GM21723 (cell line): ENCODE measurements around the gene FBF1.
"Not testable (repeated sequence)": the region's sequence is repeated elsewhere in the genome, so short reads cannot be mapped to it uniquely, and the experiment has no call there.

Source experiments
- ATAC-seq: cut with Tn5 transposase; IDR thresholded peaks from one replicate; pipeline ENCODE4 v1.9.1; 2021; ENCODE audit warnings: mild to moderate bottlenecking, moderate library complexity; ENCODE audit not compliant: unreplicated experiment

FBF1 gene, protein sequence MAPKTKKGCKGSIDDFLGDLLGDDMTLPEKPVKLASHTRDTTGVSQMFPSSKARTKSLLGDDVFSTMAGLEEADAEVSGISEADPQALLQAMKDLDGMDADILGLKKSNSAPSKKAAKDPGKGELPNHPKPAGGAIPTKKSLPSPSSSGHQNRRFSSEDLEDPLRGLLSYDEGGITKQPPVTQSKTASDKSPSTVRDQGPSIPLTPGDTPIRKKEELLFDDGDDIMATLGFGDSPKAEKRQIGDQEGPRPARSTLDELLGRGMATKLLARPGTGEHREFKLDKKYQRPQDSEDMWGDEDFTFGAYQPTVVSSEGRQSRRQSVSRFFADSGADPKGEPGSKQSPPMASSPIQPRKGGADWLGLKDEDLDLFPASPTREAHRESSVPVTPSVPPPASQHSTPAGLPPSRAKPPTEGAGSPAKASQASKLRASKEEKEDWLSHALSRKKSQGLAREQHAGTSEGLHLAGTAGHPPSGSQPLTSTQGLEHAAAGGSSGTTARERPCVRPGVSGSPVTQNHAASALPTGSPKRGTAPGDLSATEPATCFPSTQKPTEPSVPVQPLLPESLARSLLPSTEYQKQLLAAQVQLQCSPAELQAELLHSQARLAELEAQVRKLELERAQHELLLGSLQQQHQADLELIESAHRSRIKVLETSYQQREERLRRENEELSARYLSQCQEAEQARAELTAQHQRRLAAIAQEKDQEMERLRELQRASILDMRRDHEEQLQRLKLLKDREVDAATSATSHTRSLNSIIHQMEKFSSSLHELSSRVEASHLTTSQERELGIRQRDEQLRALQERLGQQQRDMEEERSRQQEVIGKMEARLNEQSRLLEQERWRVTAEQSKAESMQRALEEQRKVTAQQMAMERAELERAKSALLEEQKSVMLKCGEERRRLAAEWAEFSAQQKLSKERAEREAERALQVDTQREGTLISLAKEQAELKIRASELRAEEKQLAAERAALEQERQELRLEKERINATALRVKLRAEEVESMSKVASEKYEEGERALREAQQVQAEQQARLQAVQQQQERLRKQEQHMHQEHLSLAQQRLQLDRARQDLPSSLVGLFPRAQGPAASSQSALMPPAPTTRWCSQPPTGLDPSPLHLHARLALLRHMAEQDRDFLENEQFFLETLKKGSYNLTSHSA

DNA sequence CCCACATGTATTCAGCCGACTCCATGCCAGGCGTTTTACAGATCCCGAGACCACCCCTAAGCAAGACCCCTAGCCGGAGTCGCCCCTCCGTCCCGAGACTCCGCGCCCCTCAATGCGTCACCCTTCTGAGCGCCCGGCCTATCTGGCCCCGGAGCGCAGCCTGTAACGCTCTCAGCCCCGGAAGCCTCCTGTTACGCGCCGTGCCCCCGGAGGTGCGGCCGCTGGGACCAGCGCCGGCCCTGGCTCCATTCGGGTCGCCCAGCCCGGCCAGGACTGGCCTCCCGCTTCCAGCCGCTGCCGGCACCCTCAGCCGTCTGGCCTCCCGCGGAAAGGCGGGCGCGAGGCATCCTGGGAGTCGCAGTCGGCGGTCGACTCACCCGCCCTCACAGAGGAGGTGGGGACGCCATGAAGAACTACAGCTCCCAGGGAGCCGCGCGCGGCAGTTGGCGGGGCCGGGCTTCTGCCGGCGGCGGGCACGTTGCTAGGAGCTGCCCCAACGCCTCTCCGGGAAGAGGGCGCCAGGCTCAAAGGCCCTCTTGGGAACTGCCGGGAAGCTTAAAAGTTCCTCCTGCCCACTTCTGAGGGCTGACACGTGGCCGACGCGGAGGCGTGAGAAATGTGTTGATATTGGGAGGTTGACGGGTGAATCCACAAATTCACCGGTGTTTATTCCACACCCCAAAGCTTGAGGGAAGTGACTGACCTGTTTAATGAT lies at the start of gene FBF1:
Gene FBF1, minus strand, starts transcription at position 316 of the 715 bp plus-strand sequence. CDS start 2,893 bp downstream, outside the sequence.
- ATAC-seq, result peak; percentile 94

- ATAC-seq, result no peak
These were observed 46.2 kb upstream of the FBF1 start for GRCh38 chr17:75987041-75987440.

- no peak for ATAC-seq
These were observed 45.1 kb upstream of the FBF1 start for GRCh38 chr17:75985986-75986385.

- no peak for ATAC-seq
These were observed 42.8 kb upstream of the FBF1 start for GRCh38 chr17:75983501-75984181.

DNA sequence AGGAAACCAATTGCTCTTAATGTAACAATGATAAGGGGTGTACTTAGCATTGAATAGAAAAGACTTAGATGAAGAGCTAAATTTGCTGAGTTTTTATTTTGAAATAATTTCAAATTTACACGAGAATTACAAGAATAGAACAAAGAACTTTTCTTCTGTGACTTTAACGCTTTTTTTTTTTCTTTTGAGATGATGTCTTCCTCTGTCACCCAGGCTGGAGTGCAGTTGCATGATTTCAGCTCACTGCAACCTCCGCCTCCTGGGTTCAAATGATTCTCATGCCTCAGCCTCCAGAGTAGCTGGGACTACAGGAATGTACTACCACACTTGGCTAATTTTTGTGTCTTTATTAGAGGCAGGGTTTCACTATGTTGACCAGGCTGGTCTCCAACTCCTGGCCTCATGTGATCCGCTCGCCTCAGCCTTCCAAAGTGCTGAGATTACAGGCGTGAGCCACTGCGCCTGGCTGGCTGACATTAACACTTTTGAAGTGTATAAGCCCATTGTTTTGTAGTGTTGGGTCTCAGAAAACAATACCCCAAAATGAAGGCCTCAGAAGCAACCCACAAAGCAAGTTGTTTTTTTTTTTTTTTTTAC lies 40.3 kb upstream of the FBF1 start:
- ATAC-seq, result no peak

DNA sequence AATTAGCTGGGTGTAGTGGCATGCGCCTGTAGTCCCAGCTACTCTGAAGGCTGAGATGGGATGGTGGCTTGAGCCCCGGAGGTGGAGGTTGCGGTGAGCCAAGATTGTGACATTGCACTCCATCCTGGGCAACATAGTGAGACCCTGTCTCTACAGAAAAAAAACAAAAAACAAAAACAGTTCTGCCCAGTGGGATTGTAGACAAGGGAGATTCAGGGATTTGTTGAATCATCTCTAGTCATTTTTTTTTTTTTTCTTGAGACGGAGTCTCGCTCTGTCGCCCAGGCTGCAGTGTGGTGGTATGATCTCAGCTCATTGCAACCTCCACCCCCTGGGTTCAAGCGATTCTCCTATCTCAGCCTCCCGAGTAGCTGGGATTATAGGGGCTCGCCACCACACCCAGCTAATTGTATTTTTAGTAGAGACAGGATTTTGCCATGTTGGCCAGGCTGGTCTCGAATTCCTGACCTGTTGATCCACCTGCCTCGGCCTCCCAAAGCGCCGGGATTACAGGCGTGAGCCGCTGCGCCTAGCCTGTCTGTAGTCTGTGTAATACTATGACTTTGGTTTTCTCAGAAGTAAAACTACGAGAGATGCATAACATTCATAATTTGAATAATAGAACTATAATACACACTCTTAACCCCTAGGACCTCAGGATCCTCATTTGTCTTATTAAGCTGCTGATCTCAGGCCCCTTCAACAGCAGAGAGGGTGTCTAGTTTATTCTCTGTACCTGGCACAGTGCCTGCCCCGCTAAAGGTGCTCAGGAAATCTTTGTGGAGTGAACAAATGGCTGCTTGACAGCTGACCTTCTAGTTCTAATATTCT lies 39.6 kb upstream of the FBF1 start:
- ATAC-seq, result no peak

DNA sequence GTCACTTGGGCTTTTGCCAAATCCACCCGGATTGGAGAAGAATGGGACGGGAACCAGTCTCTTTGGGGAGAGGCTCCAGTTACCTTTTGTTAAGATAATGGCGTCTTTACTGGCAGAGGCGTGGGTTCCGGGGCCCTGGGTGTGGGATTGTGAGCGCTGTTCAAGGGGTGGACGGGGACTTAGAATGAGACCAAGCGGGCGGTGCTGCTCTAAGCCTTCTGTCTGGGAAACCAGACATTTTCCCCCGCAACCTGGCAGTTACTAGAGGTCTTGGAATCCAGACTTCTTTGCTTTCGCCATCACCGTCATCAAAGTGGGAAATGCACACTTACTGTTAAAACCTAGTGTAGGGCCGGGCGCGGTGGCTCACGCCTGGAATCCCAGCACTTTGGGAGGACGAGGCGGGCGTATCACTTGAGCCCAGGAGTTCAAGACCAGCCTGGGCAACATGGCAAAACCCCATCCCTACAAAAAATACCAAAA lies 38.9 kb upstream of the FBF1 start:
- ATAC-seq, result peak; percentile 18

DNA sequence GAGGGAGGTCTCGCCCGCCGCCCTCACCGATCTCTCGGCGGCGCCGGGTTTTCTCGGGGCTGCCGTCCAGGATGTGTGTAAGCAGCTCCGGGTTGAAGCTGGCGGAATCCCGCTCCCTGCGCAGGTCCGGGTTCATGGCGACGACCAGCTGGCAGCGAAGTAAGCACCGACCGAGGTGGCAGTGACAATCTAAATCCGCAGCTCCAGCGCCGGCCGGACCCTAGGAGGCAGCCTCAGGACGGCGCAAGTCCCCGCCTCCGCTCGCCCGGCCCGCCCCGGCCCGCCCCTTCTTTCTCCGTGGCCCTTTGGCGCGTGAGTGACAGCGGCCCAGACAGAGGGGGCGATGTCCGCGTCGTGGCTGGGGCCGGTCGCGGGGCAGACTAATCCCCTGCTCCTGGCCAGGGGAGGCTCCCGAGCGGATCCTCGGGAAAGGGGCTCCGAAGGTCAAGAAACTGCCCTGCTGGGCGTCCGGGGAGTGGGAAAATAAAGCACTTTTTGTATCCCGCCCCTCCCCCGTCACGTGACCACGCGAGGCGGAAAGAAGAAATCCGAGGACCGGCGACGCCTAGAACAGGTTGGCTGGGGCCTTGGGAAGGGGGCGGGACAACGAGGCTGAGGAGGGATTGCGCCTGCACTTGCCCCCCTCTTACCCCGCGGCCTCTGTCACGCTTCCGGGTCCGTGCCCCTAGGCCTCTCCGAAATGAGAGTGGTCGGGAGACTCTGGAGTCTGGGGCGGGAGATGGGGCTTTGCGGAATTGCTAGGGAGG lies 38.3 kb upstream of the FBF1 start, which contains the start of the genes ACOX1 and TEN1:
Gene ACOX1, minus strand, starts transcription at position 229 of the 767 bp plus-strand sequence. Its CDS starts 93 bp downstream, at position 136.
Gene TEN1, plus strand, starts transcription at position 303 of the 767 bp plus-strand sequence. CDS start 6,953 bp downstream, outside the sequence.
- peak; percentile 91 for ATAC-seq

DNA sequence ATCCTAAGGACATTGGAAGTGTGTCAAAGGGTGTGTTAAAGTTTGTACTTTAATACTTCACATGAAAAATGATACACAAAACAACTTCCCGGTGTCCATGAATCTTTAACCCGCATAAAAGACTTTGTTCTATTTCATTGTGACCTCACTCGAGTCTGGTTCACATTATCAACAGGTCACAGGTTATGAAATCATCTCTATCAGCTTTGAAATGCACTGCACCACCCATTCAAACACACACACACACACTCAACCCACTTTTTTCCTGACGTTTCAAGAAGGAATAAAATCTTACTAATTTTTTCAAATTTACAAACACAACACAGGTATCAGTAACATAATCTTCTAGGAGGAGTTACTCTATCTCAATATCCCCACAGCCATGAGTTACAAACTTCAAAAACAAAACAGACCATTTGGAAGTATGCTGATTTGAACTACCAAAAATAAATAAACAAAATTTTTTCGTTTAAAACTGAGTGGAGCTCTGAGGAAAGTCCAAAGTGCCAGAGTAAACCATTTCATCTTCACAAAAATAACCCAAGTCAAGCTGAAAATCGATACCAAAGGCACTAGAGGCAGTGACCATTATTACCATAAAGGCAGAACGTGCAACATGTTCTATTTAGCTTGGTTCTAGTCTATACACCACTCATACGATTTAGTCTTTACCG lies 35.5 kb upstream of the FBF1 start:
- no peak for ATAC-seq

- ATAC-seq, result no peak
These were observed 34.9 kb upstream of the FBF1 start for GRCh38 chr17:75975757-75976174.

GRCh38 chr17:75975187-75975586 lies 34.3 kb upstream of the FBF1 start:
- ATAC-seq, result not testable (repeated sequence)

GRCh38 chr17:75970626-75971025 lies 29.8 kb upstream of the FBF1 start:
- no peak for ATAC-seq

GRCh38 chr17:75970011-75970523 lies 29.2 kb upstream of the FBF1 start:
- no peak for ATAC-seq

GRCh38 chr17:75969044-75969443 lies 28.2 kb upstream of the FBF1 start:
- not testable (repeated sequence) for ATAC-seq

DNA sequence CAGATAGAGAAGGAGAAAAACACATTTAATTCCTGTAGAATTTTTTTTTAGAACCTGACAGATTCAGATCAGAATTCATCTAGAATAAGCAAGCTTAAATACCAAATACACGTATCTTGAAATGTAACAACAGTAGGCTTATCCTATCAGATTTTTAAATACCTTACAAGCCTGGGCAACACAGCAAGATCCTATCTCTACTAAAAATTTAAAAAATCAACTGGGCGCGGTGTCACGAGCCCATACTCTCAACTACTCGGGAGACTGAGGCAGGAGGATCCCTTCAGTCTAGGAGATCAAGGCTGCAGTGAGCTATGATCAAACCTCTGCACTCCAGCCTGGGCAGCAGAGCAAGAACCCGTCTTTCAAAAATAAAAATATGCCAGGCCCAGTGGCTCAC lies 24.6 kb upstream of the FBF1 start:
- no peak for ATAC-seq

- ATAC-seq, result no peak
These were observed 19.1 kb upstream of the FBF1 start for GRCh38 chr17:75959839-75960511.
